SK-N-SH treated with all-trans-retinoic acid at 6 μM for 48 hours (cell line): ENCODE data around the gene RAB7A.

Source experiments
- ATAC-seq: fragments of 200-7000 bp; cut with Tn5 transposase; 3 replicates; pipeline ENCODE4 v1.9.1; 2020; ENCODE audit warnings: mild to moderate bottlenecking, moderate library complexity
- ARNTL ChIP-seq: fragments of 450-650 bp; formaldehyde crosslinking; IDR thresholded peaks from 2 replicates; pipeline ENCODE4 v1.5.0; 2020; ENCODE audit warnings: low read depth, mild to moderate bottlenecking, moderate library complexity, borderline replicate concordance
- BACH2 ChIP-seq: fragments of 250-450 bp; sonication (Bioruptor Pico); IDR thresholded peaks from 2 replicates; pipeline ENCODE4 v1.9.0; 2021; ENCODE audit warnings: mild to moderate bottlenecking, borderline replicate concordance
- CSDC2 ChIP-seq: fragments of 250-450 bp; sonication (Bioruptor Pico); IDR thresholded peaks from 2 replicates; pipeline ENCODE4 v1.5.0; 2020; ENCODE audit warnings: mild to moderate bottlenecking, moderate library complexity
- GLIS3 ChIP-seq: fragments of 250-450 bp; sonication (Bioruptor Pico); IDR thresholded peaks from 2 replicates; pipeline ENCODE4 v1.5.0; 2020; ENCODE audit warnings: mild to moderate bottlenecking, moderate library complexity
- ISL1 ChIP-seq: fragments of 250-450 bp; sonication (Bioruptor Pico); IDR thresholded peaks from 2 replicates; pipeline ENCODE4 v2.1.2; 2022; ENCODE audit warnings: mild to moderate bottlenecking, moderate library complexity
- OSR1 ChIP-seq: fragments of 250-450 bp; sonication (Bioruptor Pico); IDR thresholded peaks from 2 replicates; pipeline ENCODE4 v1.8.0; 2022; ENCODE audit warnings: moderate library complexity, mild to moderate bottlenecking, inconsistent platforms
- RARB ChIP-seq: fragments of 250-450 bp; sonication (Bioruptor Pico); IDR thresholded peaks from 2 replicates; pipeline ENCODE4 v1.8.0; 2021; ENCODE audit warnings: mild to moderate bottlenecking, moderate library complexity
- SNAI2 ChIP-seq: fragments of 250-450 bp; sonication (Bioruptor Pico); IDR thresholded peaks from 2 replicates; pipeline ENCODE4 v1.5.0; 2020; ENCODE audit warnings: mild to moderate bottlenecking, moderate library complexity
- TCF4 ChIP-seq: fragments of 250-450 bp; sonication (Bioruptor Pico); IDR thresholded peaks from 2 replicates; pipeline ENCODE4 v1.8.0; 2021; ENCODE audit warnings: mild to moderate bottlenecking, moderate library complexity, borderline replicate concordance
- TOX ChIP-seq: fragments of 250-450 bp; sonication (Bioruptor Pico); IDR thresholded peaks from 2 replicates; pipeline ENCODE4 v1.8.0; 2021; ENCODE audit warnings: mild to moderate bottlenecking, moderate library complexity, borderline replicate concordance
- ZC3H10 ChIP-seq: fragments of 250-450 bp; sonication (Bioruptor Pico); IDR thresholded peaks from 2 replicates; pipeline ENCODE4 v1.5.1; 2021; ENCODE audit warnings: mild to moderate bottlenecking, moderate library complexity
- ZFP30 ChIP-seq: fragments of 450-650 bp; formaldehyde crosslinking; IDR thresholded peaks from 2 replicates; pipeline ENCODE4 v1.5.0; 2022; ENCODE audit warnings: mild to moderate bottlenecking, moderate library complexity
- ZNF565 ChIP-seq: fragments of 450-650 bp; formaldehyde crosslinking; conservative IDR thresholded peaks from 2 replicates; pipeline ENCODE4 v1.5.0; 2020; ENCODE audit warnings: low read depth, mild to moderate bottlenecking, moderate library complexity
- ZNF70 ChIP-seq: fragments of 450-650 bp; formaldehyde crosslinking; IDR thresholded peaks from 2 replicates; pipeline ENCODE4 v1.5.0; 2020; ENCODE audit warnings: mild to moderate bottlenecking, moderate library complexity
- TF ChIP-seq, protein P1 (sequence below): fragments of 250-450 bp; sonication (Bioruptor Pico); IDR thresholded peaks from 2 replicates; pipeline ENCODE4 v1.5.1; 2021; ENCODE audit warnings: mild to moderate bottlenecking, moderate library complexity
- TF ChIP-seq, protein P2 (sequence below): fragments of 250-450 bp; sonication (Bioruptor Pico); IDR thresholded peaks from 2 replicates; pipeline ENCODE4 v1.5.0; 2020; ENCODE audit warnings: mild to moderate bottlenecking, moderate library complexity
- TF ChIP-seq, protein P3 (sequence below): fragments of 250-450 bp; sonication (Bioruptor Pico); IDR thresholded peaks from 2 replicates; pipeline ENCODE4 v1.5.1; 2020; ENCODE audit warnings: low read depth, mild to moderate bottlenecking, moderate library complexity
- TF ChIP-seq, protein P4 (sequence below): fragments of 250-450 bp; sonication (Bioruptor Pico); IDR thresholded peaks from 2 replicates; pipeline ENCODE4 v1.8.0; 2020; ENCODE audit warnings: mild to moderate bottlenecking, moderate library complexity, borderline replicate concordance

RAB7A gene

DNA sequence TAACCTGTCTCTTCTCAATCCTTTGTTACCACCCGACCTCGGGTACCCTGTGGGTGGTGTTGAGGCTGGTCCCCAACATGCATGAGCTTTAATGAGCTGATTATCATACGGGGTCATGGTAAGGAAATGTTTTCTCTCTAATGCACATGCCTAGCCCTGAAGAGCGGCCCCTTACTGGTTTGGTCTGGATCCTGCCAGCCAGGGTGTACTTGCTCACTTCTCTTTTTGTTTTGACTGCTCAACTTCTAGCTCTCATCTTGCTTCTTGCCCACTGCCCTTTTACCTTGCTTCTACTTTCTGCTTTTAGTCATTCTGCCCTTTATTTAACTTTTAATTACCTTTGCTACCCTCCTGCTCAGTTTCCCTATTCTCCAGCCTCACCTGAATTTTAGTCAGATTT is 109.1 kb downstream of the RAB7A start:
- TF ChIP-seq RARB (CRISPR knock-in tag) (no peak), SNAI2 (no peak), ZNF70 (no peak), ISL1 (CRISPR knock-in tag) (no peak), ZNF565 (no peak), TOX (CRISPR knock-in tag) (no peak), OSR1 (CRISPR knock-in tag) (no peak), ZC3H10 (CRISPR knock-in tag) (no peak), ZFP30 (no peak), GLIS3 (no peak), BACH2 (CRISPR knock-in tag) (no peak)
- TF ChIP-seq, protein P1, sequence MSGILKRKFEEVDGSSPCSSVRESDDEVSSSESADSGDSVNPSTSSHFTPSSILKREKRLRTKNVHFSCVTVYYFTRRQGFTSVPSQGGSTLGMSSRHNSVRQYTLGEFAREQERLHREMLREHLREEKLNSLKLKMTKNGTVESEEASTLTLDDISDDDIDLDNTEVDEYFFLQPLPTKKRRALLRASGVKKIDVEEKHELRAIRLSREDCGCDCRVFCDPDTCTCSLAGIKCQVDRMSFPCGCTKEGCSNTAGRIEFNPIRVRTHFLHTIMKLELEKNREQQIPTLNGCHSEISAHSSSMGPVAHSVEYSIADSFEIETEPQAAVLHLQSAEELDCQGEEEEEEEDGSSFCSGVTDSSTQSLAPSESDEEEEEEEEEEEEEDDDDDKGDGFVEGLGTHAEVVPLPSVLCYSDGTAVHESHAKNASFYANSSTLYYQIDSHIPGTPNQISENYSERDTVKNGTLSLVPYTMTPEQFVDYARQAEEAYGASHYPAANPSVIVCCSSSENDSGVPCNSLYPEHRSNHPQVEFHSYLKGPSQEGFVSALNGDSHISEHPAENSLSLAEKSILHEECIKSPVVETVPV (CRISPR knock-in tag), result no peak
- TF ChIP-seq, protein P2, sequence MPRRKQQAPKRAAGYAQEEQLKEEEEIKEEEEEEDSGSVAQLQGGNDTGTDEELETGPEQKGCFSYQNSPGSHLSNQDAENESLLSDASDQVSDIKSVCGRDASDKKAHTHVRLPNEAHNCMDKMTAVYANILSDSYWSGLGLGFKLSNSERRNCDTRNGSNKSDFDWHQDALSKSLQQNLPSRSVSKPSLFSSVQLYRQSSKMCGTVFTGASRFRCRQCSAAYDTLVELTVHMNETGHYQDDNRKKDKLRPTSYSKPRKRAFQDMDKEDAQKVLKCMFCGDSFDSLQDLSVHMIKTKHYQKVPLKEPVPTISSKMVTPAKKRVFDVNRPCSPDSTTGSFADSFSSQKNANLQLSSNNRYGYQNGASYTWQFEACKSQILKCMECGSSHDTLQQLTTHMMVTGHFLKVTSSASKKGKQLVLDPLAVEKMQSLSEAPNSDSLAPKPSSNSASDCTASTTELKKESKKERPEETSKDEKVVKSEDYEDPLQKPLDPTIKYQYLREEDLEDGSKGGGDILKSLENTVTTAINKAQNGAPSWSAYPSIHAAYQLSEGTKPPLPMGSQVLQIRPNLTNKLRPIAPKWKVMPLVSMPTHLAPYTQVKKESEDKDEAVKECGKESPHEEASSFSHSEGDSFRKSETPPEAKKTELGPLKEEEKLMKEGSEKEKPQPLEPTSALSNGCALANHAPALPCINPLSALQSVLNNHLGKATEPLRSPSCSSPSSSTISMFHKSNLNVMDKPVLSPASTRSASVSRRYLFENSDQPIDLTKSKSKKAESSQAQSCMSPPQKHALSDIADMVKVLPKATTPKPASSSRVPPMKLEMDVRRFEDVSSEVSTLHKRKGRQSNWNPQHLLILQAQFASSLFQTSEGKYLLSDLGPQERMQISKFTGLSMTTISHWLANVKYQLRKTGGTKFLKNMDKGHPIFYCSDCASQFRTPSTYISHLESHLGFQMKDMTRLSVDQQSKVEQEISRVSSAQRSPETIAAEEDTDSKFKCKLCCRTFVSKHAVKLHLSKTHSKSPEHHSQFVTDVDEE (CRISPR knock-in tag), result no peak
- TF ChIP-seq, protein P3, sequence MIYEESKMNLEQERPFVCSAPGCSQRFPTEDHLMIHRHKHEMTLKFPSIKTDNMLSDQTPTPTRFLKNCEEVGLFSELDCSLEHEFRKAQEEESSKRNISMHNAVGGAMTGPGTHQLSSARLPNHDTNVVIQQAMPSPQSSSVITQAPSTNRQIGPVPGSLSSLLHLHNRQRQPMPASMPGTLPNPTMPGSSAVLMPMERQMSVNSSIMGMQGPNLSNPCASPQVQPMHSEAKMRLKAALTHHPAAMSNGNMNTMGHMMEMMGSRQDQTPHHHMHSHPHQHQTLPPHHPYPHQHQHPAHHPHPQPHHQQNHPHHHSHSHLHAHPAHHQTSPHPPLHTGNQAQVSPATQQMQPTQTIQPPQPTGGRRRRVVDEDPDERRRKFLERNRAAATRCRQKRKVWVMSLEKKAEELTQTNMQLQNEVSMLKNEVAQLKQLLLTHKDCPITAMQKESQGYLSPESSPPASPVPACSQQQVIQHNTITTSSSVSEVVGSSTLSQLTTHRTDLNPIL (CRISPR knock-in tag), result no peak
- TF ChIP-seq, protein P4, sequence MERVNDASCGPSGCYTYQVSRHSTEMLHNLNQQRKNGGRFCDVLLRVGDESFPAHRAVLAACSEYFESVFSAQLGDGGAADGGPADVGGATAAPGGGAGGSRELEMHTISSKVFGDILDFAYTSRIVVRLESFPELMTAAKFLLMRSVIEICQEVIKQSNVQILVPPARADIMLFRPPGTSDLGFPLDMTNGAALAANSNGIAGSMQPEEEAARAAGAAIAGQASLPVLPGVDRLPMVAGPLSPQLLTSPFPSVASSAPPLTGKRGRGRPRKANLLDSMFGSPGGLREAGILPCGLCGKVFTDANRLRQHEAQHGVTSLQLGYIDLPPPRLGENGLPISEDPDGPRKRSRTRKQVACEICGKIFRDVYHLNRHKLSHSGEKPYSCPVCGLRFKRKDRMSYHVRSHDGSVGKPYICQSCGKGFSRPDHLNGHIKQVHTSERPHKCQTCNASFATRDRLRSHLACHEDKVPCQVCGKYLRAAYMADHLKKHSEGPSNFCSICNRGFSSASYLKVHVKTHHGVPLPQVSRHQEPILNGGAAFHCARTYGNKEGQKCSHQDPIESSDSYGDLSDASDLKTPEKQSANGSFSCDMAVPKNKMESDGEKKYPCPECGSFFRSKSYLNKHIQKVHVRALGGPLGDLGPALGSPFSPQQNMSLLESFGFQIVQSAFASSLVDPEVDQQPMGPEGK, result no peak

DNA sequence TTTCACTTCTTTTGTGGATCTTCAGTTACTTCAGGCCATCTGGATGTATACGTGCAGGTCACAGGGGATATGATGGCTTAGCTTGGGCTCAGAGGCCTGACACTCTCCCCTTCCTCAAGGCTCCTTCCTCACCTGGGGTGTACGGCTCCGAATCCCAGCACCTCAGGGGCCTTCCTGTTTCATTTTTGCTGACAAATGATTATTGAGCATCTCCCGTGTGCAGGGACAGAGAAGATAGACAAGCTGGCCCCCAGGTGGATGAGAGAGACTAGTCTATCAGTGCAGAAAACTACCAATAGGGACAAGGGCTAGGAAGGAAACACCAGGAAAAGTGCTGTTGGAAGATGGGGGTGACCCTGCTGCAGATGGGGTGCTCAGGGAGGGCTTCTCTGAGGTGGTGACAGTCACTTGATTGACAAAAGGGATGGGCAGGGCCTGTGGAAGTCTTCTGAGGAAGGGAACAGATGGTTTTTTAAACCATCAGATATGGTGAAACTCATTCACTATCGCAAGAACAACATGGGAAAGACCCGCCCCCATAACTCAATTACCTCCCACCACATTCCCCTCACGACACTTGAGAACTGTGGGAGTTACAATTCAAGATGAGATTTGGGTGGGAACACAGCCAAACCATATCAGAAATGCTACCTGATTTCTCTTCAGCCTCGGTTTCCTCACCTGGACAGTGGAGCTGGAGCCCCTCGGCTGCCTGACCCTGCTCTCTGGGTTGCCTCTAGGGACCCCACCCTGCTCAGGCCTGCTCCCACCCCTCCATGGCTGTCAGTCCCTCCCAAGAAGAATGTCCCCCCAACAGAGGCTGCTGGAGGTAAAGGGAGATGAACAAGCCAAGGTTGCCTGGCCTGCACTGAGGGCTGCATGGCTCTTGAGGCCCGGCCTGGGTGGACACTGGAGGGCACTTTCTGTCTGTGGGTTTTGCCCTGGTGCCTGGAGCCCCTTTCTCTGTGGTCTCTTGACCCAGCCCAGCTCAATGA is 116.2 kb downstream of the RAB7A start:
- TF ChIP-seq, protein P2 (CRISPR knock-in tag), result no peak
- TF ChIP-seq, protein P4, result no peak
- no peak for TF ChIP-seq ZFP30
- no peak for TF ChIP-seq CSDC2 (CRISPR knock-in tag)
- TF ChIP-seq TCF4 (CRISPR knock-in tag), result no peak
- TF ChIP-seq, protein P3 (CRISPR knock-in tag), result no peak
- TF ChIP-seq ARNTL (CRISPR knock-in tag), result no peak
- TF ChIP-seq SNAI2, result no peak
- no peak for TF ChIP-seq GLIS3
- no peak for TF ChIP-seq ZC3H10 (CRISPR knock-in tag)
- ATAC-seq, result no peak

More for the DNA sequence above, 109.1 kb downstream of the RAB7A start:
- no peak for ATAC-seq
